Hepatocyte (in vitro differentiated cells): ENCODE results near the gene VN1R5. TPM values are rescaled to one million over a fixed set of nuclear protein-coding genes. Genes with fewer than 3 reads are reported as not detected.

ENCODE experiments used
- DNase-seq: peaks from one replicate; pipeline ENCODE4 v3.0.0-alpha.2; 2016; ENCODE audit warnings: low spot score
- H2AFZ ChIP-seq: fragments of 200-600 bp; sonication (generic); 2 replicates; pipeline ENCODE4 v1.6.0; 2016; ENCODE audit warnings: antibody characterized with exemption, mild to moderate bottlenecking
- H3K27ac ChIP-seq: fragments of 200-600 bp; sonication (generic); 2 replicates; pipeline ENCODE4 v1.5.1; 2016; ENCODE audit warnings: mild to moderate bottlenecking
- H3K27me3 ChIP-seq: fragments of 200-600 bp; sonication (generic); 2 replicates; pipeline ENCODE4 v1.6.1; 2016
- H3K36me3 ChIP-seq: fragments of 200-600 bp; sonication (generic); replicated peaks from 2 replicates; pipeline ENCODE4 v1.5.1; 2016; ENCODE audit warnings: low read depth; ENCODE audit not compliant: insufficient read depth
- H3K4me1 ChIP-seq: fragments of 200-600 bp; sonication (generic); 2 replicates; pipeline ENCODE4 v1.5.1; 2016; ENCODE audit warnings: mild to moderate bottlenecking, moderate library complexity; ENCODE audit not compliant: insufficient read depth
- H3K4me2 ChIP-seq: fragments of 200-600 bp; sonication (generic); 2 replicates; pipeline ENCODE4 v1.6.0; 2016
- H3K4me3 ChIP-seq: fragments of 200-600 bp; sonication (generic); 2 replicates; pipeline ENCODE4 v1.5.1; 2016; ENCODE audit warnings: mild to moderate bottlenecking
- H3K79me2 ChIP-seq: fragments of 200-600 bp; sonication (generic); 2 replicates; pipeline ENCODE4 v1.6.0; 2017; ENCODE audit warnings: mild to moderate bottlenecking
- H3K9me2 ChIP-seq: fragments of 200-600 bp; sonication (generic); replicated peaks from 2 replicates; pipeline ENCODE4 v1.6.0; 2017; ENCODE audit warnings: mild to moderate bottlenecking; ENCODE audit not compliant: insufficient read depth
- H3K9me3 ChIP-seq: fragments of 200-600 bp; sonication (generic); 2 replicates; pipeline ENCODE4 v1.5.1; 2016; ENCODE audit warnings: low read depth, mild to moderate bottlenecking
- H4K20me1 ChIP-seq: fragments of 200-600 bp; sonication (generic); 2 replicates; pipeline ENCODE4 v1.6.0; 2016; ENCODE audit warnings: mild to moderate bottlenecking; ENCODE audit not compliant: insufficient read depth, poor library complexity, severe bottlenecking
- CTCF ChIP-seq: fragments of 200-600 bp; sonication (generic); IDR thresholded peaks from 2 replicates; pipeline ENCODE4 v1.5.1; 2016; ENCODE audit warnings: antibody characterized with exemption, mild to moderate bottlenecking; ENCODE audit not compliant: poor library complexity
- EZH2 ChIP-seq: fragments of 200-600 bp; sonication (generic); IDR thresholded peaks from 2 replicates; pipeline ENCODE4 v1.6.1; 2016; ENCODE audit warnings: antibody characterized with exemption, mild to moderate bottlenecking, borderline replicate concordance
- EZH2phosphoT487 ChIP-seq: fragments of 200-600 bp; sonication (generic); IDR thresholded peaks from one replicate; pipeline ENCODE4 v1.6.1; 2018; ENCODE audit warnings: antibody characterized with exemption, mild to moderate bottlenecking, low read depth, moderate library complexity; ENCODE audit not compliant: unreplicated experiment, severe bottlenecking
- WGBS: methylation state at CpG from one replicate; pipeline ENCODE4 v1.1.6; 2016; ENCODE audit warnings: low lambda C conversion rate; ENCODE audit errors: missing lambda C conversion rate; 5-methylcytosine and 5-hydroxymethylcytosine counted together
- polyA plus RNA-seq: library from polyadenylated mRNA; unstranded; fragments of >200 nt; fragmentation: Nextera tagmentation; extraction: Ambion mirVana; gene quantifications from 2 replicates; pipeline ENCODE4 v1.2.1, GENCODE V29; 2016
- total RNA-seq: library from RNA; depleted of rRNA; stranded (reverse); fragments of >200 nt; gene quantifications from 2 replicates; pipeline ENCODE4 v1.2.3, GENCODE V29; 2014

VN1R5 gene
- total and polyA plus RNA-seq, 2 experiments from 2014 or later = not detected

GRCh38 chr1:247228133-247228532, 27.7 kb upstream of the VN1R5 start:
- no peak for DNase-seq
- Histone ChIP-seq H3K79me2 (no peaks in the 10 kb centered on the region), H3K4me2 (no peak overlapping the region), H4K20me1 (no peaks in the 10 kb centered on the region), H3K4me3 (no peak overlapping the region), H3K27ac (no peak overlapping the region), H3K4me1 (no peaks in the 10 kb centered on the region), H2AFZ (no peak overlapping the region), H3K36me3 (no peaks in the 10 kb centered on the region), H3K9me2 (no peaks in the 10 kb centered on the region), H3K27me3 (no peaks in the 10 kb centered on the region), H3K9me3 (no peaks in the 10 kb centered on the region)
- TF ChIP-seq EZH2 (no peak), EZH2phosphoT487 (no peak), CTCF (no peak)
- 65% methylated on average over 3 of the region's 3 CpGs for WGBS

DNA sequence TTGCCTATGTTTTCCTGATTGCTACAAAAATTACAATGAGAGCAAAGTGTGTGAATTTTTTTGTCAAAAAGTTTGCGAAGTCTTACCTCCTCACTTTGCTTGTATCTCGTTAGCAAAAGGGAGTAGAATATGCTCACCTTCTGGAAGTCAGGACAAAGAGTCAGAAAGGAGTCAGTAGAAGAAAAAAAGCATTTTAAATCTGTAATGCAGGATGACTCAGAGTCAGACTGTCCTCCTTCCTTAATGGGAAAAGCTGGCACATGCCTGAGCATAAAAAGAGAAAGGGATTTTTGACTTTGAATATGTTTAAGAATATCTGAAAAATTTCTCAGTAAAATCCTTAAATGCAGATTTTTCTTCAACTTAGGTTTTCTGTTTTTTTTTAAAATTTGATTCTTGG, 14.2 kb upstream of the VN1R5 start:
- no peak for DNase-seq
- Histone ChIP-seq H3K79me2 (no peaks in the 10 kb centered on the region), H3K27me3 (no peaks in the 10 kb centered on the region), H3K4me2 (no peak overlapping the region), H3K4me3 (no peak overlapping the region), H3K9me2 (no peaks in the 10 kb centered on the region), H3K27ac (no peak overlapping the region), H3K36me3 (no peaks in the 10 kb centered on the region), H4K20me1 (no peaks in the 10 kb centered on the region), H2AFZ (no peak overlapping the region), H3K9me3 (no peaks in the 10 kb centered on the region), H3K4me1 (no peaks in the 10 kb centered on the region)
- TF ChIP-seq CTCF = no peak
- TF ChIP-seq EZH2 = no peak
- no peak for TF ChIP-seq EZH2phosphoT487
- 75% methylated on average over 2 of the region's 2 CpGs for WGBS

DNA sequence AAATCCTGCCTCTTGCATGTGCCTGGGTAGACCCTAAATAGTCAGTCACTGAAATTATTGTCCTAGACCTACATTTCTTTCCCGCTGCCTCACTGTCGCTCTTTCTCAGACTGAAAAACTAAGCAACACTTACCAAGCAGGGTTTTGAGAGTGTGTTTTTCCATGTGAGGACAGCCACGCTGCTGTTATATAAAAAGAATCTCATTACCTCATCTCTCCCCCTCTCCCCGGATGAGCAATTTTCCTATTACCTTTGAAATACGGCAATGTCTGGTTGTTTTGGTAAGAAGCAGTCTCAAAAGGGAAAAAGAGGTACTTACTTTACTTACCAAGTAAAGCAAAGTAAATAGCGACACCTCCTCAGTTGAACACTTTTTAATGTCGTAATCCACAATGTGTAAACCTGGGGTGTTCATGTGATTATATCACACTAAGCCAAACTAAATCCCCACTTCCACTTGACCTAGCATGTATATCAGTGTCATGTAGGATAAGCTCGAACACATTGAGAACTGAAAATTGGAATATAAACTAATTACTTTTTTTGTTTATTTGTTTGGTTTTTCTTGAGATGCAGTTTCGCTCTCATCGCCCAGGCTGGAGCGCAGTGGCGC, 12.2 kb upstream of the VN1R5 start:
- TF ChIP-seq CTCF = no peak
- TF ChIP-seq EZH2 = no peak
- no peak for DNase-seq
- Histone ChIP-seq H3K79me2 (no peaks in the 10 kb centered on the region), H3K9me2 (no peaks in the 10 kb centered on the region), H3K4me2 (no peak overlapping the region), H2AFZ (no peak overlapping the region), H3K9me3 (no peaks in the 10 kb centered on the region), H3K27me3 (no peaks in the 10 kb centered on the region), H3K27ac (no peak overlapping the region), H3K4me1 (no peaks in the 10 kb centered on the region), H3K4me3 (no peak overlapping the region), H3K36me3 (no peaks in the 10 kb centered on the region), H4K20me1 (no peaks in the 10 kb centered on the region)
- 94% methylated on average over 12 of the region's 12 CpGs for WGBS
